GM12878 (cell line): ENCODE data around the gene LENG1. TPM values are rescaled to one million over a fixed set of nuclear protein-coding genes. Genes with fewer than 3 reads are reported as not detected.

Experiments
- ATF2 ChIP-seq: IDR thresholded peaks from 2 replicates; pipeline ENCODE4 v1.6.1; 2012; ENCODE audit warnings: low read length, inconsistent platforms
- BACH1 ChIP-seq: fragments of 450-650 bp; IDR thresholded peaks from 2 replicates; pipeline ENCODE4 v1.6.1; 2017; ENCODE audit warnings: mild to moderate bottlenecking, borderline replicate concordance
- BCL11A ChIP-seq: IDR thresholded peaks from 2 replicates; pipeline ENCODE4 v1.6.1; 2011; ENCODE audit warnings: low read depth, low read length
- CBX5 ChIP-seq: sonication (generic); IDR thresholded peaks from 2 replicates; pipeline ENCODE4 v1.6.1; 2016; ENCODE audit warnings: low read depth, moderate library complexity, mild to moderate bottlenecking, inconsistent platforms
- CHD4 ChIP-seq: fragments of 200-600 bp; sonication (generic); IDR thresholded peaks from 2 replicates; pipeline ENCODE4 v1.6.1; 2016; ENCODE audit warnings: mild to moderate bottlenecking
- EP300 ChIP-seq, 2 experiments: fragments of 150-350 bp in 1 of 2; IDR thresholded peaks; 2 replicates each; pipeline ENCODE4 v1.6.1; 2011 to 2012; ENCODE audit warnings: low read depth in 2 of 2, low read length in 2 of 2, borderline replicate concordance in 1 of 2, improper control_type of control experiment in 1 of 2, inconsistent platforms in 1 of 2; ENCODE audit not compliant: control insufficient read depth in 1 of 2
- FOS ChIP-seq: IDR thresholded peaks from 3 replicates; pipeline ENCODE4 v1.6.1; 2011; ENCODE audit warnings: borderline replicate concordance; ENCODE audit not compliant: insufficient read length; ENCODE audit errors: extremely low read depth
- GABPA ChIP-seq: IDR thresholded peaks from 2 replicates; pipeline ENCODE4 v1.6.1; 2014; ENCODE audit warnings: antibody characterized with exemption, low read depth, mild to moderate bottlenecking, inconsistent platforms
- GATAD2B ChIP-seq: fragments of 450-650 bp; conservative IDR thresholded peaks from 2 replicates; pipeline ENCODE4 v1.6.1; 2017; ENCODE audit warnings: low read depth, mild to moderate bottlenecking, moderate library complexity
- HDAC6 ChIP-seq: fragments of 200-600 bp; sonication (generic); IDR thresholded peaks from one replicate; pipeline ENCODE4 v1.8.0; 2017; ENCODE audit warnings: antibody characterized with exemption; ENCODE audit not compliant: unreplicated experiment
- IKZF1 ChIP-seq: fragments of 450-650 bp; conservative IDR thresholded peaks from 2 replicates; pipeline ENCODE4 v1.6.1; 2017; ENCODE audit warnings: antibody characterized with exemption, mild to moderate bottlenecking
- KAT2A ChIP-seq: conservative IDR thresholded peaks from 2 replicates; pipeline ENCODE4 v1.6.1; 2011; ENCODE audit warnings: low read depth, low read length; ENCODE audit not compliant: control insufficient read depth
- NKRF ChIP-seq: fragments of 450-650 bp; conservative IDR thresholded peaks from 2 replicates; pipeline ENCODE4 v1.6.1; 2017; ENCODE audit warnings: mild to moderate bottlenecking, moderate library complexity
- NRF1 ChIP-seq: conservative IDR thresholded peaks from 2 replicates; pipeline ENCODE4 v1.6.1; 2011; ENCODE audit warnings: mild to moderate bottlenecking, low read depth, low read length, improper control_type of control experiment
- PAX5 ChIP-seq: IDR thresholded peaks from 2 replicates; pipeline ENCODE4 v1.6.1; 2011; ENCODE audit warnings: low read depth, low read length, borderline replicate concordance
- RELB ChIP-seq: fragments of 450-650 bp; IDR thresholded peaks from 2 replicates; pipeline ENCODE4 v1.6.1; 2017; ENCODE audit warnings: low read depth, mild to moderate bottlenecking, moderate library complexity
- SREBF1 ChIP-seq: IDR thresholded peaks from 2 replicates; pipeline ENCODE4 v1.6.1; 2012; ENCODE audit warnings: mild to moderate bottlenecking, low read length
- SRF ChIP-seq, 2 experiments: IDR thresholded peaks; 2 replicates each; pipeline ENCODE4 v1.6.1; 2011; ENCODE audit warnings: low read depth in 2 of 2, low read length in 2 of 2, mild to moderate bottlenecking in 1 of 2, moderate library complexity in 1 of 2
- STAT3 ChIP-seq: IDR thresholded peaks from 2 replicates; pipeline ENCODE4 v1.6.1; 2011; ENCODE audit warnings: low read depth, low read length, improper control_type of control experiment
- SUPT20H ChIP-seq: IDR thresholded peaks from 2 replicates; pipeline ENCODE4 v1.6.1; 2011; ENCODE audit warnings: low read depth, mild to moderate bottlenecking, low read length, moderate library complexity, borderline replicate concordance; ENCODE audit not compliant: control insufficient read depth
- ZBED1 ChIP-seq: IDR thresholded peaks from 2 replicates; pipeline ENCODE4 v1.6.1; 2016; ENCODE audit warnings: borderline replicate concordance
- ZZZ3 ChIP-seq: IDR thresholded peaks from 2 replicates; pipeline ENCODE4 v1.6.1; 2011; ENCODE audit warnings: low read depth; ENCODE audit not compliant: control insufficient read depth, insufficient read length
- polyA plus RNA-seq, 11 experiments: library from polyadenylated mRNA; depleted of rRNA in 4 of 11; unstranded in 6 of 11; stranded (reverse) in 5 of 11; fragments of >200 nt; fragmentation: Nextera tagmentation in 4 of 11; fragmentation: Illumina TruSeq in 1 of 11; extraction: Ambion mirVana in 4 of 11; extraction: Trizol in 1 of 11; gene quantifications; 1 replicate in 1 of 11; 2 replicates in 10 of 11; pipeline versions ENCODE4 v1.2.1 to v1.2.3, GENCODE V29; 2011 to 2016; ENCODE audit warnings: inconsistent platforms in 2 of 11, missing spikeins in 2 of 11, low read depth in 1 of 11
- total RNA-seq, 4 experiments: library from RNA; depleted of rRNA in 3 of 4; stranded (reverse); fragments of >200 nt in 3 of 4; fragmentation: Illumina TruSeq in 1 of 4; extraction: Trizol in 1 of 4; gene quantifications; 2 replicates each; pipeline versions ENCODE4 v1.2.1 to v1.2.3, GENCODE V29; 2013 to 2021

LENG1 gene
- total and polyA plus RNA-seq, 10 of the 15 experiments (the other 5 are each of a cell fraction or from before 2014, with no cell fraction given): 0.21 to 10.8 (median 5.8) TPM

- TF ChIP-seq CBX5 (no peak), HDAC6 (no peak), ZBED1 (no peak), SUPT20H (no peak), ATF2 (no peak), ZZZ3 (no peak), EP300 (IDR thresholded peaks at IDR 0.05; ENCODE audit: borderline replicate concordance in 1 of 2, control insufficient read depth in 1 of 2, low read depth in 2 of 2, low read length in 2 of 2) (no peak), GATAD2B (peak; percentile 7; the same call in 1 of the 2 replicates), SREBF1 (peak; percentile 72; the same call in 1 of the 2 replicates), CHD4 (no peak), BCL11A (no peak), KAT2A (no peak), IKZF1 (peak; percentile 91), NRF1 (peak; percentile 83), BACH1 (no peak; the same call in 1 of the 2 replicates), NKRF (peak; percentile 99), PAX5 (no peak), RELB (no peak), SRF (IDR thresholded peaks at IDR 0.05; ENCODE audit: low read depth in 2 of 2, low read length in 2 of 2) (no peak), STAT3 (no peak), GABPA (peak; percentile 82), FOS (peak; percentile 89)
Observed at GRCh38 chr19:54159352-54160181, at the start of gene LENG1 (continued).
